ENCODE data around the gene BPIFB2.

DNA sequence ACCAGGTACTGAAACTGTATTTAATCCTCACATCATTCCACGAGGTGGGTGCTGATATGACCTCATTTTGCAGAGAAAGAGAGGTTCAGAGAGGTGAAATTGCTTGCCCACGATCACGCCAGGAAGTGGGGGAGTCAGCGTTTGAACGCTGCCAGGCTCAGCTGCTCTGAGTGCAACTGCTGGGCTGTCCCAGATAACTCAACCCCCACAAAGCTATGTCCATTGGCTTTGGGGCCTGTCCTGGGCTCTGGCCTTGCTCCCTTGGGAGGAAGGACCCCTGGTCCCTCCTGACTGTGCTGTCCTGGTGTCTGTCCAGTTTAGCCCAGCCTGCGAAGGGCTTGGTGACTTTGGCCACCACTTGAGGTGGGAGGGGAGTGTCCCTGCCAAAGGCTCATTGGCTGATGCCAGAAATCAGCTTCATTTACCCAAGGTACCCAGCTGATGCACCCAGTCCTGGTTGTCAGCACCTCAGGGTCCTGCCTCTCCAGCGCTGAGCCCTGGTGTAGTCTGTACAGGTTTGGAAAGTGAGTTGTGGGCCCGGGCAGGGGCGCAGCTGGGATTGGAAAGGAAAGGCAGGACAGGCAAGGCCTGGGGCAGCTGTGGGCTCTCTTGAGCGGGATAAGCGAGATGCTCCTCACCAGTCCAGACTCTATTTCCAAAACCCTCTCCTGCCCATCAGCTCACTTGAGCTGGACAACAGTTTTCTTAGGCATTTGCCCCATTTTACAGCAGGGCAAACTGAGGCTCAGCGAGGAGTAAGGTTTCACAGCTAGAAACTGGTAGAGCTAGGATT, 41.7 kb upstream of the BPIFB2 start:
- TF ChIP-seq CTCF (IDR thresholded peaks at IDR 0.05) (no peak), POLR2A (IDR thresholded peaks at IDR 0.05) (no peak)
